K562 (cell line): ENCODE data around the gene PRC1. TPM values are rescaled to one million over a fixed set of nuclear protein-coding genes. Genes with fewer than 3 reads are reported as not detected.
A peak's percentile ranks its signal among the peaks of the same experiment; 100 is the strongest.

Source experiments
- CREM ChIP-seq: IDR thresholded peaks from 2 replicates; pipeline ENCODE4 v1.6.1; 2014; ENCODE audit warnings: antibody characterized with exemption, low read depth
- HDAC3 ChIP-seq: fragments of 450-650 bp; IDR thresholded peaks from 2 replicates; pipeline ENCODE4 v1.6.1; 2018; ENCODE audit warnings: borderline replicate concordance, mild to moderate bottlenecking, moderate library complexity; ENCODE audit not compliant: partially characterized antibody
- KDM1A ChIP-seq, 2 experiments: fragments of 450-650 bp; IDR thresholded peaks; 2 replicates each; pipeline ENCODE4 v1.6.1; 2016; ENCODE audit warnings: mild to moderate bottlenecking in 2 of 2
- KLF13 ChIP-seq: fragments of 450-650 bp; IDR thresholded peaks from 2 replicates; pipeline ENCODE4 v1.6.1; 2016; ENCODE audit warnings: missing genetic modification characterization, low read depth, mild to moderate bottlenecking, missing compliant biosample characterization, moderate library complexity, borderline replicate concordance
- POLR2A ChIP-seq: fragments of 450-650 bp; conservative IDR thresholded peaks from 2 replicates; pipeline ENCODE4 v1.6.1; 2016
- POLR2G ChIP-seq: fragments of 200-400 bp; formaldehyde crosslinking; IDR thresholded peaks from 2 replicates; pipeline ENCODE4 v1.6.1; 2017; ENCODE audit warnings: low read depth, mild to moderate bottlenecking, antibody characterized with exemption, low read length, moderate library complexity
- TGIF2 ChIP-seq: sonication (generic); formaldehyde crosslinking; IDR thresholded peaks from 2 replicates; pipeline ENCODE4 v1.8.1; 2022; ENCODE audit warnings: mild to moderate bottlenecking, missing genetic modification reagents, moderate library complexity
- ZMIZ1 ChIP-seq, 2 experiments: fragments of 150-350 bp in 1 of 2; IDR thresholded peaks; 2 replicates each; pipeline ENCODE4 v1.6.1; 2012 to 2016; ENCODE audit warnings: low read depth in 2 of 2, low read length in 2 of 2, mild to moderate bottlenecking in 1 of 2, moderate library complexity in 1 of 2
- ZNF197 ChIP-seq: fragments of 200-800 bp; sonication (Bioruptor generic); IDR thresholded peaks from 2 replicates; pipeline ENCODE4 v1.6.1; 2016; ENCODE audit warnings: low read depth, missing genetic modification characterization, missing compliant biosample characterization
- ZNF282 ChIP-seq: sonication (generic); formaldehyde crosslinking; IDR thresholded peaks from 2 replicates; pipeline ENCODE4 v1.8.1; 2023; ENCODE audit warnings: missing genetic modification reagents
- ZNF395 ChIP-seq: fragments of 200-800 bp; sonication (Bioruptor generic); IDR thresholded peaks from 2 replicates; pipeline ENCODE4 v1.6.1; 2017; ENCODE audit warnings: missing genetic modification characterization, missing compliant biosample characterization
- ZNF407 ChIP-seq: fragments of 450-650 bp; IDR thresholded peaks from 2 replicates; pipeline ENCODE4 v1.6.1; 2016; ENCODE audit warnings: low read depth
- polyA plus RNA-seq, 8 experiments: library from polyadenylated mRNA; depleted of rRNA in 4 of 8; stranded (reverse) in 5 of 8; unstranded in 3 of 8; fragments of >200 nt; fragmentation: Nextera tagmentation in 2 of 8; fragmentation: Illumina TruSeq in 1 of 8; extraction: Ambion mirVana in 2 of 8; extraction: Trizol in 1 of 8; gene quantifications; 2 replicates each; pipeline versions ENCODE4 v1.2.1 to v1.2.3, GENCODE V29; 2011 to 2014; ENCODE audit warnings: inconsistent platforms in 1 of 8, missing spikeins in 1 of 8
- total RNA-seq, 7 experiments: library from RNA; depleted of rRNA in 6 of 7; stranded (reverse); fragments of >200 nt in 6 of 7; fragmentation: Illumina TruSeq in 2 of 7; extraction: Trizol in 2 of 7; gene quantifications; 2 replicates each; pipeline versions ENCODE4 v1.2.1 to v1.2.3, GENCODE V29; 2011 to 2021; ENCODE audit warnings: low replicate concordance in 1 of 7

Gene PRC1
- total and polyA plus RNA-seq, 9 of the 15 experiments (the other 6 are each of a cell fraction or from before 2014, with no cell fraction given), result 156 to 391 (median 240) TPM

- TF ChIP-seq ZNF407 (no peak), ZMIZ1 (IDR thresholded peaks at IDR 0.05; ENCODE audit: low read depth in 2 of 2, low read length in 2 of 2) (peak in 1 of 2 experiments; percentile 42; a peak in 1 of 4 replicates), CREM (peak; percentile 76), ZNF282 (peak; percentile 27; the same call in 1 of the 2 replicates), HDAC3 (no peak), ZNF197 (no peak), POLR2G (peak; percentile 97), KLF13 (tag) (peak; percentile 67), TGIF2 (peak; percentile 88; the same call in 1 of the 2 replicates), ZNF395 (0 out of 2 replicates have a peak, but pooled peaks have one; percentile 72), KDM1A (IDR thresholded peaks at IDR 0.05) (peak; percentile 37 to 80; a peak in 3 of 4 replicates), POLR2A (peak; percentile 93)
These were observed 39.4 kb downstream of the PRC1 start, which contains the start of gene RCCD1 (continued) for GRCh38 chr15:90954712-90955623.
